GM12872 (cell line): ENCODE results near the gene CHCHD4.

Experiments used
- CTCF ChIP-seq: IDR thresholded peaks from 3 replicates; pipeline ENCODE4 v1.5.1; 2011; ENCODE audit warnings: low read depth, mild to moderate bottlenecking, low read length, moderate library complexity; ENCODE audit not compliant: insufficient read depth

Gene CHCHD4

GRCh38 chr3:14124615-14125192, at the start of gene CHCHD4, which contains the start of gene TMEM43:
Gene CHCHD4, minus strand, starts transcription at chr3:14124870. Its CDS starts 194 bp downstream, at chr3:14124676.
Gene TMEM43, plus strand, starts transcription at chr3:14125052. Its CDS starts 142 bp downstream, at chr3:14125194.
- no peak for TF ChIP-seq CTCF

- no peak for TF ChIP-seq CTCF
Measured at GRCh38 chr3:14172496-14172895, 47.8 kb upstream of the CHCHD4 start.

GRCh38 chr3:14170531-14171159, 46.0 kb upstream of the CHCHD4 start:
- no peak for TF ChIP-seq CTCF

- TF ChIP-seq CTCF: no peak
Measured at GRCh38 chr3:14169871-14170270, 45.2 kb upstream of the CHCHD4 start.

GRCh38 chr3:14169435-14169834, 44.8 kb upstream of the CHCHD4 start:
- TF ChIP-seq CTCF: no peak

- no peak for TF ChIP-seq CTCF
Measured at GRCh38 chr3:14166877-14167603, 42.4 kb upstream of the CHCHD4 start.

GRCh38 chr3:14162178-14162577, 37.5 kb upstream of the CHCHD4 start:
- no peak for TF ChIP-seq CTCF
